ENCODE results near the gene IFIT2.
"Not testable (repeated sequence)": the region's sequence is repeated elsewhere in the genome, so short reads cannot be mapped to it uniquely, and the experiment has no call there.

The IFIT2 gene

DNA sequence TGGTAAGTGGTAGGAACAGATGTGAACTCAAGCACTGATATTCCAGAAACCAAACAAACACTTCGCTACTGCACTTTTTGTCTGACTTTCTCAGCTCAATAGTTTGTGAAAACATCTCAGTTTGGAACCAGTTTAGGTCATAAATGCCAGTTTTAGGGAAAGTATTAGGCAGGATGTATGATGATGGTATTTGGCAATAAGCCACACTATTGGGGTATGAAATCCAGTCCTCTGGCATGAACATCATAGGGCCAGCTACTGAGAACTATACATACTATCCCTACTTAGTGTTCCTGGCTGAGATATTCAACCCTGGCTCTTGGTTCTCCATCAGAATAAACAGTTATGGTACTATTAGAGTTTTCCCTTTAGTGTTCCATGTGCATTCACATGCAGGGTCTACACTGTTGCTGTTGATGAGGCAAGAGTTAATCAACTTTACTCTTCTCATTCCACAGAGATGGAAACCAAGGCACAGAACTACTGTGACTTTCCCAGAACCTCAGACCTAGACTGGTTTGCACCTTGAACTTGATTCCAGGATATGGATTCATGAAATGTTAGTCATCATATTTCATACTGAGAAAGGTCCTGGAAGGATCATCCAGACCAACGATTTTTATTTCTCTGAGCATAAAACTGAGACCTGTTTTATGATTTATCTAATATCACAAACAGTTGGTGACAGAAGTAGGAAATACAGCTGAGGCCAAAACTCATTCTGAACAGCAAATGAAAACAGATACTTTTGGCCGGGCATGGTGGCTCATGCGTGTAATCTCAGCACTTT is 20.0 kb upstream of the IFIT2 start:
- DNase-seq, result no peak

GRCh38 chr10:89283025-89283935 is 18.6 kb upstream of the IFIT2 start:
- DNase-seq, result no peak

DNA sequence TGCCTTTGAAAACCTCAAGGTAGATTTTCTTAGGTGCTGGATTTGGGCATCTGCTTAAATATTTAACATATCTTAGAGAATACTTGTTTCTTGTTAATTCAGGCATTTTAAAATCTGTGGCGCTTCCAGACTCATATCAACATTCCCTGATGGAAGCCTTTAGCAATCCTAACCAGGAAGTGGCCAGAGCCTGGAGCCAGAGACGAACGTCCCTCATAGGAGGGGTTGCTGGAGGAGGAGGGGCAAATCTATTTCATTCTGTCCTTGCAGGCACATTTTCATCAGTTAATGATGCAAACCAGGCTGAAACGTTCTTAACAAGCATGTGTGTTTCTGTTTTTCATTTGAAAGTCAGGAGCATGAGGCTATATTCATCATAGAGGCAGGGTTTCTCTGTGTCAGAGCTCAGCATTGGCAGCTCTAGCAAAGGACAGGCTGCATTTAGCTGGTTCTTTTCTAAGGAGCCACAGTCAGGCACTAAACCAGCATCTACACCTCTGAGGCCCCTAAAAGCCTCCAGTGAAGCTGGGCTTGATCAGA is 17.8 kb upstream of the IFIT2 start:
- DNase-seq, result no peak

GRCh38 chr10:89284711-89285110 is 17.1 kb upstream of the IFIT2 start:
- DNase-seq, result not testable (repeated sequence)

- DNase-seq, result not testable (repeated sequence)
These were observed 16.5 kb upstream of the IFIT2 start for GRCh38 chr10:89285303-89285702.

- no peak for DNase-seq
These were observed 7.1 kb upstream of the IFIT2 start for GRCh38 chr10:89294721-89295239.

DNA sequence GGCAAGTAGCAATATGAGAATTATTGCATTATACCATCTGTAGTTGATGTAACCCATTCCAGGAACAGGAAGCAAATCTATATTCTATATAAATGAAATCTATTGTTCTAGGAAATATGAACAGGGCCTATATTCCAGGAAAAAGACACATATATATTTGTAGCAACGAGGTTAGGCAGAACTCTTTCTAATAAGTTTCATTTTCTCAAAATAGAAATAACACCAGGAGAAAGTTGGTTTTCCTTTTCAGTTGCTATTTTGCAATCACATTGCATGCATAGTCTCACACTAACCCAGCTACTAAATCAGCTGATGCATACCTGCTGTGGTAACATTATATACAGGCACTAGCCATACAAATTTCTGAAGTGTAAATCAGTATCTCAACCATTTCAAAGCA is 6.2 kb upstream of the IFIT2 start:
- no peak for DNase-seq

GRCh38 chr10:89296220-89296648 is 5.6 kb upstream of the IFIT2 start:
- no peak for DNase-seq

DNA sequence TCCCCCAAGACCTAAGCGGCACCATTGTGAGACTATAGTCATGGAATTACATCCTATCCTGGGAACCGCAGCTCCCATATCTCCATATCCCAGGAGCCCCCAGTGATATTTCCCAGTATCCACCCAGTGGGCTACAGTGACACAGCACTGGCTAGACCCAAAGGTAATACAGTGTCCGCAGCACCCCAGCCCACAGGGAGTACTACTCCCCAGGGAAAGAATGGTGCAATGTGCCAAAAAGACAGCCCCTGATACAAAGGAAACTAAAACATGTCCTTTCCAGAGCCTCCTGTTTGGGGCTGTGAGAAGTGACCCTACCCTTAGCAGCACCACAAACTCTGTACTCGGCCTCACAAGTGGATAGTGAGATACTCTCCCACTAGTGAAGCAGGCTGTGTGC is 4.5 kb upstream of the IFIT2 start:
- DNase-seq, result no peak

- no peak for DNase-seq
These were observed 4.1 kb upstream of the IFIT2 start for GRCh38 chr10:89297791-89298190.

DNA sequence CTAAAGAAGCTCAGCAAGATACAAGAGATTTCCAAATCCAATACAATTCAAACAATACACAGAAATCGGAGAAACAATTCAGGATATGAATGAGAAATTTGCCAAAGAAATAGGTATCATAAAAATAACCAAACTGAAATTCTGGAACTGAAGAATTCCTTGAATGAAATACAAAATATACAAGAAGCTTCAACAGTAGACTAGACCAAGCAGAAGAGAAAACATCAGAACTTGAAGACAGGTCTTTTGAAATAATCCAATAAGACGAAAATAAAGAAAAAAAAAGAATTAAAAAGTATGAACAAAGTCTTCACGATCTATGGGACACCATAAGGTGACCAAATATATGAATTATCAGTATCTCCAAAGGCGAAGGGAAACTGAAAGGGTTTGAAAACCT is 2.8 kb upstream of the IFIT2 start:
- DNase-seq, result no peak

DNA sequence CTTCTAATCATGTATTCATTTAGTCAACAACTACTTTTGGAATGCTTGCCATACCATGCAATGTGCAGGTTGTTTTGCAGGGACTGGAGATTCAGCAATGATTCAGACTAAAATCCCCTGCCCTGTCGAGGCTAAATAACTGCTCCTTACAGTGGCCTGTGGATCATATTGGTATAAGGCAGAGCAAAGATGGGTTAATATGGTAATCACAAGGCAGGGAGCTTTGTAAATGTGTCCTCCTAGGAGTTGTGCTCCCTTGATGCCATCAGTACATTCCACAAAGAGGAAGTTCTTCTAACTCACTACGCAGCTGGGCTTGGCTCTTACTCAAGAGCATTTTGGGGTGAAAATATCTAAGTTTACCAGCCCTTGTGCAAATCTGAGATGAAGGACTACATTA is 614 bp upstream of the IFIT2 start:
- no peak for DNase-seq

GRCh38 chr10:89302625-89303024 is 779 bp downstream of the IFIT2 start:
- DNase-seq, result no peak

- DNase-seq, result no peak
These were observed 1.3 kb downstream of the IFIT2 start for GRCh38 chr10:89303161-89303560.

GRCh38 chr10:89304026-89304425 is 2.2 kb downstream of the IFIT2 start:
- no peak for DNase-seq

DNA sequence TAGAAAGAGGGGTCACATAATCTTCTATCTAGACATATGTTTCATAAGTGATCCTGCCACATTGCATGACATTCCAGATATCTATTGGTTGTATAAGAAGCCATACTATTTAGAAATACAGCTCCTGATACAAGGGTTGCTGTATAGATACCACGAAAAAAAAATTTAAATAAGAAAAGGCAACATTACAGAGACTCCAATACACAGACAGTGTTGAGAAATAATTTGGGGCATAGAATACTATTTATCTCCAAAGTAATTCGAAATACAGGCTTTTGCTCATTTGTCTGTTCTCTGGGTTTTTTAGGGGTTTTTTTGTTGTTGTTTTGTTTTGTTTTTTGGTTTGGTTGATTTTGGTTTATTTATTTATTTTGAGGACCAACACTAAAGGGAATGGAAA is 2.6 kb downstream of the IFIT2 start:
- no peak for DNase-seq

DNA sequence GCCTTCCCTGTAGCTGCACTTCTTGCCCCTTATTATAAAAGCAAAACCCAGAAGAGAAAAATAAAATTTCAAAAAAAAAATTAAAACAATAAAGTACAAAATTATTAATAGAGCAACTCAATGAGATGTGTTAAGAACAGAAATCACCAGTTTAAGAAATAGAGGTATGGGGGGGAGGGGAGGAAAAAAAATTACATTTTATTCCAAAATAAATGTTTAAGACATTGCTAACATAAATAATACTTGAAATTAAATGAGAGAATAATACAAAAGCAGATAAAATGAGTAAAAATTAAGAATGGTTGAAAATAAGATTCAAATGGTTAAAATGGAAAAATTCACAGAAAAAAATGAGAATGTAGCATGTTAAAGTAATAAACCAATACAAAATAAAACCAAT is 3.1 kb downstream of the IFIT2 start:
- DNase-seq, result no peak

DNA sequence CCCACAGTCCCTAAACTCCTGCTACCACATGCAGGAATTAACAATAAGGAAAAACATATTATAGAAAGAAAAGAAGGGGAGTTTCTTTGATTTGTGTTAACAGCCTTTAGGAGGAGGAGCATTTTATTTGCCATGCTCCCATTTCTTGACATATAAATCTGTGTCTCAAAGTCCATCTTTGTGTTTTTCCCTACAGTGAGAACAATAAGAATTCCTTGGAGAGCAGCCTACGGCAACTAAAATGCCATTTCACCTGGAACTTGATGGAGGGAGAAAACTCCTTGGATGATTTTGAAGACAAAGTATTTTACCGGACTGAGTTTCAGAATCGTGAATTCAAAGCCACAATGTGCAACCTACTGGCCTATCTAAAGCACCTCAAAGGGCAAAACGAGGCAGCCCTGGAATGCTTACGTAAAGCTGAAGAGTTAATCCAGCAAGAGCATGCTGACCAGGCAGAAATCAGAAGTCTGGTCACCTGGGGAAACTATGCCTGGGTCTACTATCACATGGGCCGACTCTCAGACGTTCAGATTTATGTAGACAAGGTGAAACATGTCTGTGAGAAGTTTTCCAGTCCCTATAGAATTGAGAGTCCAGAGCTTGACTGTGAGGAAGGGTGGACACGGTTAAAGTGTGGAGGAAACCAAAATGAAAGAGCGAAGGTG is 4.1 kb downstream of the IFIT2 start:
- no peak for DNase-seq

GRCh38 chr10:89306434-89307268 is 4.8 kb downstream of the IFIT2 start:
- no peak for DNase-seq

DNA sequence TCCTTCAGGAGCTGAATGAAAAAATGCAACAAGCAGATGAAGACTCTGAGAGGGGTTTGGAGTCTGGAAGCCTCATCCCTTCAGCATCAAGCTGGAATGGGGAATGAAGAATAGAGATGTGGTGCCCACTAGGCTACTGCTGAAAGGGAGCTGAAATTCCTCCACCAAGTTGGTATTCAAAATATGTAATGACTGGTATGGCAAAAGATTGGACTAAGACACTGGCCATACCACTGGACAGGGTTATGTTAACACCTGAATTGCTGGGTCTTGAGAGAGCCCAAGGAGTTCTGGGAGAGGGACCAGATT is 5.4 kb downstream of the IFIT2 start:
- DNase-seq, result no peak

DNA sequence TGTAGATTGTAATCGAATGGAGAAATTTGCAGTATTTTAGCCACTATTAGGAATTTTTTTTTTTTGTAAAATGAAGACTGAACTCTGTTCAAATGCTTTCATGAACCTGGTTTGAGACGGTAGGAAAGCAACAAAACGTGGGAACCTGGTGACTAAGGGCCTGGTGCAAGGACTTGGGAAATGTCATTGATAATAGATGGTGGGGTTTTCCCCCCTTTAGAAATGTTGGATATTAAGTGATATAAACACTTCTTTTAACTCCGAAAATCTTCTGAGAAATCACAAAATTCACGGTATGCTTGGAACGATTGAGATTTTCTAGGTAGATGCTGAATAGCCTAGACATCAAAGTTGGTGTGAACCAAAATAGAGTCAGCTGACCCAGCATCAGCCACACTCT is 6.4 kb downstream of the IFIT2 start:
- DNase-seq, result no peak

DNA sequence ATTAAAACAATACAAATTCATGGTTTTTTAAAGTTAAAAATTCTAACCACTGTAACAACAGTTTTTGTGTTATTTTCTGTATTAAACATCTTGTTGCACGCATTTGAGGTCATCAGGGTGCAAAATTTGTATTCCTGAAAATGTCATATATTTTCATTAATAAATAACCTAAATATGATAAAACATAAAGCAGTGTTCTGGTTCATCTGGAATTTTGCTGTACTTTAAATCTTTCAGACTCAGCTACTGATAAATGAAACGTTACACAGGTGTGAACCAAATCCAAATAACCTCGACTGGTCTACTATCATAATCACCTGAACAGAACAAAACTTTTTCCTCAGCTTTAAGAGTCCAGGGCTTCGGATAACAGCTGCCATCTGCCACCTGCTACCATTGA is 6.9 kb downstream of the IFIT2 start:
- no peak for DNase-seq

Measured in activated effector memory CD4-positive, alpha-beta T cell treated with anti-CD3 and anti-CD28 coated beads, Interleukin-2, amount 50 U/mL, for 16 hours (primary cell).